ENCODE results near the gene PIP4K2A. TPM values are rescaled to one million over a fixed set of nuclear protein-coding genes. Genes with fewer than 3 reads are reported as not detected.

Gene PIP4K2A
- total and polyA plus RNA-seq, 2 of the 13 experiments (the other 11 are each of a cell fraction or from before 2014, with no cell fraction given), result 9.1 to 22.6 TPM

DNA sequence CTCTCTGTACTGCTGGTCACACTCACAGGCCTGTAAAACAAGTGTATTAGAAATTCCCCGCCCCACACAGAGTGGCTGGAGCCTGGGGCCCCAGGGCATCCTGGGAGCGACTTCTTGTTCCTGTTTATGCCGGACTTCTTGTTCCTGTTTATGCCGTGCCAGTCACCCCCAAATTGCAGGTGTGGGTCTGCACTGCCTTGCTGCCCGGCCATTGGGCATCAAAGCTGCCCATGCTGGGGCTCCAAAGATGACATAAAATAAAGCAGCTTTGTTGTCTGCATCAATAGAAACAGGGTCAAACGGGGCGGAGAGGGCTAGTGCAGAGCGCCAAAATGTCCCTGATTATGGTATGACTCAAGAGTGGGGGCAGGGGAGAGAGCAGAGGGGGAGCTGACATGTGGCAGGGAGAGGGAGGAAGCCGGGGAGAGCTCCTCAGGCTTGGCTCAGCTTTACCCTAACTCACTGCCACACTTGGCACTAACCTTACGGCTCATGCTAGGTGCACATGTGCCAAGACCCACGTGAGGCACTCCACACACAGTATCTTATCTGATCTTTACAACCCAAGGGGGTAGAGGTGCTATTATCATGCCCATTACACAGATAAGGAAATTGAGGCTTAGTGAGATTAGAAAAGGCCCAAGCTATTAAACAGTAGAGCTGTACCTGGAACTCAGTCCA is 98.4 kb downstream of the PIP4K2A start (continued):
- TF ChIP-seq NCOR1 (IDR thresholded peaks at IDR 0.05; ENCODE audit: borderline replicate concordance, low read length), result peak; percentile 26; the same call in 1 of the 2 replicates
- TF ChIP-seq SOX6 (IDR thresholded peaks at IDR 0.05), result no peak
- TF ChIP-seq SOX6 (CRISPR knock-in tag; IDR thresholded peaks at IDR 0.05), result peak; percentile 33; the same call in 1 of the 2 replicates
- 0 out of 2 replicates have a peak, but pooled peaks have one; percentile 30 for TF ChIP-seq PAXIP1 (CRISPR knock-in tag; conservative IDR thresholded peaks at IDR 0.05)
- TF ChIP-seq ZNF629 (CRISPR knock-in tag; conservative IDR thresholded peaks at IDR 0.05), result peak; percentile 96
- 0 out of 2 replicates have a peak, but pooled peaks have one; percentile 15 for TF ChIP-seq SP5 (CRISPR knock-in tag; IDR thresholded peaks at IDR 0.05; ENCODE audit: borderline replicate concordance, low read depth)
- TF ChIP-seq, protein P1, sequence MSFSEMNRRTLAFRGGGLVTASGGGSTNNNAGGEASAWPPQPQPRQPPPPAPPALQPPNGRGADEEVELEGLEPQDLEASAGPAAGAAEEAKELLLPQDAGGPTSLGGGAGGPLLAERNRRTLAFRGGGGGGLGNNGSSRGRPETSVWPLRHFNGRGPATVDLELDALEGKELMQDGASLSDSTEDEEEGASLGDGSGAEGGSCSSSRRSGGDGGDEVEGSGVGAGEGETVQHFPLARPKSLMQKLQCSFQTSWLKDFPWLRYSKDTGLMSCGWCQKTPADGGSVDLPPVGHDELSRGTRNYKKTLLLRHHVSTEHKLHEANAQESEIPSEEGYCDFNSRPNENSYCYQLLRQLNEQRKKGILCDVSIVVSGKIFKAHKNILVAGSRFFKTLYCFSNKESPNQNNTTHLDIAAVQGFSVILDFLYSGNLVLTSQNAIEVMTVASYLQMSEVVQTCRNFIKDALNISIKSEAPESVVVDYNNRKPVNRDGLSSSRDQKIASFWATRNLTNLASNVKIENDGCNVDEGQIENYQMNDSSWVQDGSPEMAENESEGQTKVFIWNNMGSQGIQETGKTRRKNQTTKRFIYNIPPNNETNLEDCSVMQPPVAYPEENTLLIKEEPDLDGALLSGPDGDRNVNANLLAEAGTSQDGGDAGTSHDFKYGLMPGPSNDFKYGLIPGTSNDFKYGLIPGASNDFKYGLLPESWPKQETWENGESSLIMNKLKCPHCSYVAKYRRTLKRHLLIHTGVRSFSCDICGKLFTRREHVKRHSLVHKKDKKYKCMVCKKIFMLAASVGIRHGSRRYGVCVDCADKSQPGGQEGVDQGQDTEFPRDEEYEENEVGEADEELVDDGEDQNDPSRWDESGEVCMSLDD (CRISPR knock-in tag; IDR thresholded peaks at IDR 0.05; ENCODE audit: borderline replicate concordance), result peak; percentile 53; the same call in 1 of the 2 replicates
- TF ChIP-seq, protein P2, sequence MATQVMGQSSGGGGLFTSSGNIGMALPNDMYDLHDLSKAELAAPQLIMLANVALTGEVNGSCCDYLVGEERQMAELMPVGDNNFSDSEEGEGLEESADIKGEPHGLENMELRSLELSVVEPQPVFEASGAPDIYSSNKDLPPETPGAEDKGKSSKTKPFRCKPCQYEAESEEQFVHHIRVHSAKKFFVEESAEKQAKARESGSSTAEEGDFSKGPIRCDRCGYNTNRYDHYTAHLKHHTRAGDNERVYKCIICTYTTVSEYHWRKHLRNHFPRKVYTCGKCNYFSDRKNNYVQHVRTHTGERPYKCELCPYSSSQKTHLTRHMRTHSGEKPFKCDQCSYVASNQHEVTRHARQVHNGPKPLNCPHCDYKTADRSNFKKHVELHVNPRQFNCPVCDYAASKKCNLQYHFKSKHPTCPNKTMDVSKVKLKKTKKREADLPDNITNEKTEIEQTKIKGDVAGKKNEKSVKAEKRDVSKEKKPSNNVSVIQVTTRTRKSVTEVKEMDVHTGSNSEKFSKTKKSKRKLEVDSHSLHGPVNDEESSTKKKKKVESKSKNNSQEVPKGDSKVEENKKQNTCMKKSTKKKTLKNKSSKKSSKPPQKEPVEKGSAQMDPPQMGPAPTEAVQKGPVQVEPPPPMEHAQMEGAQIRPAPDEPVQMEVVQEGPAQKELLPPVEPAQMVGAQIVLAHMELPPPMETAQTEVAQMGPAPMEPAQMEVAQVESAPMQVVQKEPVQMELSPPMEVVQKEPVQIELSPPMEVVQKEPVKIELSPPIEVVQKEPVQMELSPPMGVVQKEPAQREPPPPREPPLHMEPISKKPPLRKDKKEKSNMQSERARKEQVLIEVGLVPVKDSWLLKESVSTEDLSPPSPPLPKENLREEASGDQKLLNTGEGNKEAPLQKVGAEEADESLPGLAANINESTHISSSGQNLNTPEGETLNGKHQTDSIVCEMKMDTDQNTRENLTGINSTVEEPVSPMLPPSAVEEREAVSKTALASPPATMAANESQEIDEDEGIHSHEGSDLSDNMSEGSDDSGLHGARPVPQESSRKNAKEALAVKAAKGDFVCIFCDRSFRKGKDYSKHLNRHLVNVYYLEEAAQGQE (IDR thresholded peaks at IDR 0.05; ENCODE audit: borderline replicate concordance in 1 of 2, low read depth in 1 of 2, low read length in 2 of 2), result peak in 1 of 2 experiments; percentile 28; a peak in 1 of 4 replicates
- no peak for TF ChIP-seq ZNF512B (CRISPR knock-in tag; IDR thresholded peaks at IDR 0.05; ENCODE audit: borderline replicate concordance)
- peak; percentile 53; the same call in 1 of the 2 replicates for TF ChIP-seq ZNF292 (CRISPR knock-in tag; IDR thresholded peaks at IDR 0.05; ENCODE audit: borderline replicate concordance, low read depth)
- 0 out of 2 replicates have a peak, but pooled peaks have one; percentile 34 for TF ChIP-seq ELF4 (CRISPR knock-in tag; IDR thresholded peaks at IDR 0.05; ENCODE audit: borderline replicate concordance)
- 0 out of 2 replicates have a peak, but pooled peaks have one; percentile 44 for TF ChIP-seq KDM5A (IDR thresholded peaks at IDR 0.05; ENCODE audit: borderline replicate concordance, low read length)
- TF ChIP-seq ZBTB38 (CRISPR knock-in tag; IDR thresholded peaks at IDR 0.05), result 0 out of 2 replicates have a peak, but pooled peaks have one; percentile 24
- 0 out of 2 replicates have a peak, but pooled peaks have one; percentile 32 for TF ChIP-seq ZBTB20 (CRISPR knock-in tag; IDR thresholded peaks at IDR 0.05; ENCODE audit: borderline replicate concordance, low read depth)
